ENCODE results near the gene DNAI2.

GRCh38 chr17:74362069-74362405 lies 88.0 kb downstream of the DNAI2 start:
- TF ChIP-seq CTCF (IDR thresholded peaks at IDR 0.05 in 4 of 5, conservative IDR thresholded peaks at IDR 0.05 in 1 of 5) (no peak), POLR2A (IDR thresholded peaks at IDR 0.05) (no peak)
